Left renal pelvis (tissue), 4 donors: ENCODE data around the gene SCFD2. TPM values are rescaled to one million over a fixed set of nuclear protein-coding genes. Genes with fewer than 3 reads are reported as not detected.
"Not testable (repeated sequence)": the region's sequence is repeated elsewhere in the genome, so short reads cannot be mapped to it uniquely, and the experiment has no call there.

Experiments used
- DNase-seq, 4 donors: peaks; one replicate each; pipeline ENCODE4 v3.0.0-alpha.2; 2013; ENCODE audit warnings: low read depth in 4 of 4, low spot score in 3 of 4
- polyA plus RNA-seq, 4 donors: library from polyadenylated mRNA; unstranded; fragments of 120-200 nt; gene quantifications; one replicate each; pipeline ENCODE4 v1.2.1, GENCODE V29; 2013; ENCODE audit not compliant: insufficient read length in 4 of 4

Gene SCFD2
- polyA plus RNA-seq, 4 donors = 12.7 to 14.2 (median 13.5) TPM

GRCh38 chr4:53156896-53157295 is 209.0 kb downstream of the SCFD2 start:
- DNase-seq = no peak

- no peak for DNase-seq
These were observed 213.4 kb downstream of the SCFD2 start for GRCh38 chr4:53152467-53152866.

DNA sequence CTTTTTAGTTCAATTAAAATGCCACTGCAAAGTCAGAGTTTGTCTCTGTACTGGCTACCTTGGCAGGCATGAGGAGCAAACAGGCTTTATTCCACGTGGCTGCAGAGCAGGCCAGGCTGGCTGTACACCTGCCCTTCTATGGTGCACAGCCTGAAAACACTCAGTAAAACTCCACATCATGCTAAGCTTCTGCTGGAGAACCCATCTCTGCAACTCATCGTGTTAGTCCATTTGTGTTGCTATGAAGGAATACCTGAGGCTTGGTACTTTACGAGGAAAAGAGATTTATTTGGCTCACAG is 214.4 kb downstream of the SCFD2 start:
- no peak for DNase-seq

DNA sequence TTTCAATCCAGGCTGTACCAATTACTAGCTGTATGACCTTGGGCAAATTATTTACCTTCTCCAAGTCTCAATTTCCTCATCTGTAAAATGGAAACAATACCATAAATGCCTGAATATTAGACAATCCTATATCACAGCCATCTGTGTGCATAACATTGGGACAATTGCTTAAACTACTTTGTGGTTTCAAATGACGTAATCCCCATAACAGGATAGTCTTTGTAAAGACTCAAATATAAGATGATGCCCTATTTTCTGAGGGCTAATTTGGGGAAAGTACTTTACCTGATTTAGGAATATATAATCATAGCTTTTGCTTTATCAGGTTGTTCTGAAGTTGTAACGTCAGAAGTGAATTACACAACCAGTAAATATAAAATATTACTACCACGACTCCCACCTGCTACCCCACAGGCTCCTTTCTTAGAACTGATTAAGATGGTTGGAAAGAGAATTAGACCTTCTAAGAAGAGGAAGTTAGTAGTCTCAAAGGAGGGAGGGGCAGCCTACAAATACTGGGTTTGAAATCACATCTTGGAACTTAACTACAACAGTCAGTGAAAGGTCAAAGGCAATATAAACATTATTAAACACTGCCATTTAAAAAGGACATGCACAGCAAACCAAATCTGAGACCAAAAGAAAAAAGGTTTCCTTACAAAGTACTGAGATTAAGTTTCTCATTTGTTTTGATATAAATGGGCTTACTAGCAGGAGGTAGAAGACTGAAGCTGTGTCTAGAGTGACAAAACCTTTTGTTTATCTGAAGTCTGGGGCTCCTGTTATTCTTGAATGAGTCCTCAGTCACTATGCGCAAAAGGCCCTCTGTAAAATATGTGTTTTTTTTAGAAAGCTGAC is 215.0 kb downstream of the SCFD2 start:
- no peak for DNase-seq

GRCh38 chr4:53147711-53148110 is 218.2 kb downstream of the SCFD2 start:
- no peak for DNase-seq

GRCh38 chr4:53147197-53147596 is 218.7 kb downstream of the SCFD2 start:
- DNase-seq = no peak

GRCh38 chr4:53141308-53141707 is 224.6 kb downstream of the SCFD2 start:
- no peak for DNase-seq

- DNase-seq = not testable (repeated sequence)
These were observed 226.6 kb downstream of the SCFD2 start for GRCh38 chr4:53139256-53139655.

- DNase-seq = no peak
These were observed 228.4 kb downstream of the SCFD2 start for GRCh38 chr4:53137468-53137867.

GRCh38 chr4:53136954-53137353 is 228.9 kb downstream of the SCFD2 start:
- DNase-seq = no peak

GRCh38 chr4:53132132-53132891 is 233.5 kb downstream of the SCFD2 start:
- no peak for DNase-seq

DNA sequence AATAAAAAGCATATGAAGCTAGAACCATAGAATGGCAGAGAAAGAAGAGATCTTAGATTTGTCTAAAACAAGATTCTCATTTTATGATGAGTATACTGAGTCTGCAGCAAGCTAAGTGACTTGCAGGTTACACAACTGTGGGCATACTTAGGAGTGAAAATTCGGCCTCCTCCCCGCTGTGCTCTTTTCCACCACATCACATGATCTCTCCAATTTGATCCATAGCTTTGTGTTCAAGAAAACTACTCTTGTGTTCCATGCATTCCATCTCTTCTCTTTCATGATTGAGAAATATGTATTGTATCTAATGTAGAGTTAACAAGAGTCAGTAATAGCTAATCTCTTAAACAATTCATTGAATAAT is 234.3 kb downstream of the SCFD2 start:
- DNase-seq = no peak

- DNase-seq = no peak
These were observed 234.8 kb downstream of the SCFD2 start for GRCh38 chr4:53130896-53131561.

DNA sequence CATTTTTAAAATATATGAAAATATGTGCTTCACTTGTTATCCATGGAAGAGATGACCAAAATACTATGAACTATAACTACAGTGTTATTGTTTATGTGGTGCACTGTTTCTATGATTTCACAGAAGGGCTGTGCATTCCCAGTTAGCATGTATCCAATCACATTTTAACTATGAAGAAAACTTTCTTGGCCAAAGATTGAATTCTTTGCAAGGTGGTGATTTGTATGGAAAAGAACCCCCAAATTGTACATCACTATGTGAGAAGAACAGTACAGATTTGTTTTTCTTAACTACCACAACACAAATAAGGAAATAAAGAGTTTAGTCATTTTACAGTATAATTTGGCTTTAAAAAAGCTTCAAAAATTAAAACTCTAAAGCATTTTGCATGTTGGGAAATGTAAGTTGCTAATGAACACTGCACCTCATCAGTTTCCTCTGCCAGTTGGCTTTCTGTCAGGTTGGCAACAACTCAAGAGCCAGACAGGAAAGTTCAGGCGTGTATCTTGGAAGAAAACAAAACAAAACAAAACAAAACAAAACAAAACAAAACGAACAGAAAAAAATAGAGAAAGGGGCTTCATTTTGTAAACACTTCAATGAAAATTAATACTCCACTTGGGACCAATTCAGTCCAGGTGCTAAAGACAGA is 237.0 kb downstream of the SCFD2 start:
- DNase-seq = no peak

DNA sequence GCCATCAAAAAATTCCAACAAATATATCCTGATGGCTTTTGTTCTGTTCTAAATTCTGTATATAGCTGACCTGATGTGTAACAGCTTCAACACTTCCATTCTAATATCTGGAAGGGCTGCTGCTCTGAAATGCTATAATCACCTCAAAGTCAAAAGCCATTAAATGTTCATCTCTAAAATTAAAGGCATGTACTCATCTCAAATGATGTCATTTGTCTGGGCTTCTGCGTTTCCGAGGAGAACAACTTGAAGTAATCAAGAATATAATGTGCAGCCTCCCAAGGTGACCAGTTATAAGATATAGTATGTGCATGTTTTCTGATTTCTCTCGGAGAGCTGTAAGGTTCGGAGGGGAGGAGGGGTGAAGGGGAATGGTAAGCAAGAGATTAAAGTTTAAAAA is 237.6 kb downstream of the SCFD2 start:
- no peak for DNase-seq

DNA sequence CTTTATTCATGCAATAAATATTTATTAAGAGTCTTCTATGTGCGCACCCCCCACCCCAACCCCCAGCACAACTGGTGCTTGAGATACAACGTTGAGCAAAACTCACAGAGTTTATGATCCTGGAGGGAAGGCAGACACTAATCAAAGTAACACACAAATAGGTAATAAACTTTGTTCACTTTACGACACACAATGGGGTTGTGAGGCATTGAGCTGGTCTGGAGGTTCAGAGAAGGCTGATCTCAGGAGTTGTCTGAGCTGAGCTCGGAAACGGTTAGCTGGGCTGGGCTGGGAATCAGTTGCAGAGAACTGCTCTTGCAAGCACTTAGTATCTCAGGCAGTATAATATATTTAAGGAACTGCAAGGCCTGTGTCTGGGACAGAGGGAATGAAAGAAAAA is 238.5 kb downstream of the SCFD2 start:
- no peak for DNase-seq

DNA sequence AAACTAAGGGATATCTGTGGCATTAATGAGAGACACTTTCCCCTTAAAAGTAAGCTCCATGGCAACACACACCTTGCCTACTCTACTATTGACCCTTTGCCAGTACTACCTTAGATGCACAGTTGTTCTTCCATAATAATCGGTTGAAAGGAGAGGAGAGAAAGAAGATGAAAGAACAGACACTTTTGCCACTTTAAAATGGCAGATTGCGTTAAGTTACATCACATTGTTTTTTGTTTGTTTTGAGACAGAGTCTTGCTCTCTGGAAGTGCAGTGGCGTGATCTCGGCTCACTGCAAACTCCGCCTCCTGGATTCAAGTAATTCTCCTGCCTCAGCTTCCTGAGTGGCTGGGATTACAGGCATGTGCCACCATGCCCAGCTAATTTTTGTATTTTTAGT is 239.8 kb downstream of the SCFD2 start:
- DNase-seq = no peak

GRCh38 chr4:53123819-53124218 is 242.0 kb downstream of the SCFD2 start:
- no peak for DNase-seq

DNA sequence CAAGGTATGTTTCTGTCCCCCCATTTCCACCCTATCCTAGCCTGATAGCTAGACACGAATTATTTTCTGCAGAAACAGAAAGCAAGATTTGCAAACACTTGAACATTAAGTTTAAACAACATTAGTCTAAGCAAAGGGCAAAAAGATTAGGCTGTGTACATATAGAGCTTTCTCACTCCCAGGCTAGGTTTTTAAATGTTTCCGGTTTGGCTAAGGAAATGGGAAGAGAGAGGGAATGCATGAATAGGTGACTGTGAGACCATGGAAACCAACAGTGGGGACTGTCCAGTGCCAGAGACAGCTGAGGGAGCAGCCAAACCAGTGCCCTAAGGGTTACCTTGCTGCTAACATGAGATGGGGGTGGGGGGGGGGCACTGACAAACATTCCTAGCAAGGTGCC is 242.7 kb downstream of the SCFD2 start:
- DNase-seq = no peak

DNA sequence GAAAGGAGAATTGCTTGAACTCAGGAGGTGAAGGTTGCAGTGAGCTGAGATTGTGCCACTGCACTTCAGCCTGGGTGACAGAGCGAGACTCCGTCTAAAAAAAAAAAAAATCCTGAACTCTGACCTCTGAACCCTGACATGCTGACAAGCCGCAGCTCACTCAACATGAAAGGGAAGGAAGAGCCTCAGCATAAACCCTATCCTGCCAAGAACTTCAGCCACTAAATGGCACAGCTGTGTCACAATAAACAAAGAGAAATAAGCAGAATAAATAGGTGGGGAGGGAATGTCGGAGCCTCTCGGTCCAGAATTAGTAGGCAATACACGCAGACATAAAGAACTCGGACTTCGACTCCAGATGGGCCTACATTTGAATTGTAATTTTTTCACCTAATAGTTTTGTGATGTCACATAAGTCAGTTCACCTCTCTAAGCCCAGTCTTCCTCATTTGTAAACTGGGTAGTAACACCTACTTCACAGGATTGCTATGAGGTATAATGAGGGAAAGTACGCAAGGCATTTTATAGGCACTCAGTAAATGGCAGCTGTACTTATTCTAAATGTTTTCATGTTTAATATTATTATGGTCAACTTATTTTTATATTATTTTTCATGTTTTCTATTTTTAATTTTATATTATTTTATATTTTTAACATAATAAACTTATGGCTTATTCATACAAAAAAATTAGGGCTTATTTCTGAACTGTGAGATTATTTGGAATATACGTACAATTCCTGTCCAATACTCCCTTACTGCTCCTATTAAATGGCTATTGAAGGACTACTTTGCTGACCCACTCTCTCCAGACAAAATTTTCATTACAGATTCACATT is 243.4 kb downstream of the SCFD2 start:
- DNase-seq = no peak
